COLO668 (cell line): Measurements from ENCODE around the gene RGPD3.

Experiments used
- DNase-seq: peaks from one replicate; lab custom pipeline; 2025; ENCODE audit not compliant: unreplicated experiment; lab: John Stamatoyannopoulos, UW

Gene RGPD3

DNA sequence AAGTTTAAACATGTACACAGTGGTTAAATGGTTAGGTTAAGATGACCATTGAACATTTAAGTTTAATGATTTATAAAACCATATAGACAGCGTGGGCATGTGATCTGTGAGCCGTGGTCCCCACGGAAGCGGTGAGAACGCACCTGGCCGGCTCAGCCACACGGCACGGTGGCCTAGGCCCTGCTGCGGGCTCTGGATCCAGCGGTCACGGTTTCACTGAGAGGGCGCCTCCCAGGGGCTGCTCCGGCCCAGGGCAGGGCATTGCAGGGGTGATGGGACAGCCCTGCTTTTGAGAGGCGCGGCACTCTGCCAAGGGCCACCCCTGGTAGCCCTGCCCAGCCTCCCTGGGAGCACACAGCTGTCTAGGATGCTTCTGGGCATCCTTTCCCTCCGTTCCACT, 124.9 kb downstream of the RGPD3 start:
- DNase-seq: no peak

DNA sequence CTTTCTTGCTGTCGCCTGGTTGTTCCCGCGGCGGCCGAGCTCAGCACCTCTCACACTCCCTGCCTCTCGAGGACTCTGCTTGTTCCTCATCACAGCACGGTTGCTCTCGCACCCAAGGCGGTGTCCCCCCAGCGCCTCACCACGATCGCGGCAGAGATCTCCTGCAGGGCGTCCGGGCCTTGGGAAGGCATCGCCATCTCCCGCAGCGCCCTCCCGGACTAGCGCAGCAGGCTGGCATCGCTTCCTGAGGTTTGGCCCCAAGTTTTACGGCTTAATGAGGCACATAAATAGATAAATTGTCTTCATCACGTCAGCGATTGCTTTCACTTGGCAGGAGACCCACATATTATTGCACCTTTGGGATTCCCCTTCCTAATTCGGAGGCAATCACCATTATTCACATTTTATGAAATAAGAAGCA, 125.4 kb downstream of the RGPD3 start:
- DNase-seq: no peak

DNA sequence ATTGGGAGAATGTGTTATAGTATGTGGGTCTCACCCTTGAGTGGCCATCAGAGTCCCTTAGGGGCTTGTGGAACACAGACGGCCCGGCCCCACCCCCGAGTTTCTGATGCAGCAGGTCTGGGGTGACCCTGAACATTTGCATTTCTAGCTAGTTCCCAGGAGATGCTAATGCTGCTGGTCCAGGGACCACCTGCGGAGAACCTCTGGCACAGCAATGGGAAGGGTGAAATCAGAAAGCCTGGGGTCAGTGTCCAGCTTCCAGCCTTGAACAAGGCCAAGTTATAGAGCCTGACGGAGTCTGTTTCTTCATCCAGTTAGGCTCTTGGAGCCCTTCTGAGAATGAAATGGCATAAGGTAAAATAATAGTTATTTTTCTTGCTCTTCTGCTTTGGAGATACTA, 126.5 kb downstream of the RGPD3 start:
- DNase-seq: no peak
